Lung (tissue), 12 donors: ENCODE data around the gene SGCA. TPM values are rescaled to one million over a fixed set of nuclear protein-coding genes. Genes with fewer than 3 reads are reported as not detected.
A peak's percentile ranks its signal among the peaks of the same experiment; 100 is the strongest.

Experiments used
- ATAC-seq: fragments of 200-7000 bp; cut with Tn5 transposase; one replicate; pipeline ENCODE4 v1.9.1; 2020; ENCODE audit warnings: moderate number of reproducible peaks; ENCODE audit not compliant: insufficient read depth, low FRiP score
- DNase-seq, 3 donors: peaks; one replicate each; pipeline ENCODE4 v3.0.0-alpha.2; 2013 to 2017
- H3K27ac ChIP-seq, 2 donors: one replicate each; pipeline ENCODE4 v1.5.1; 2013; ENCODE audit warnings: mild to moderate bottlenecking in 2 of 2, moderate library complexity in 2 of 2, control low read depth in 1 of 2, inconsistent platforms in 1 of 2, low read depth in 1 of 2, low read length in 1 of 2
- H3K27me3 ChIP-seq, 3 donors: one replicate each; pipeline ENCODE4 v1.5.1; 2013; ENCODE audit warnings: low read length in 2 of 3; ENCODE audit not compliant: control insufficient read depth in 3 of 3, insufficient read depth in 3 of 3
- H3K36me3 ChIP-seq, 4 donors: one replicate each; pipeline ENCODE4 v1.5.1; 2013; ENCODE audit warnings: low read length in 4 of 4, mild to moderate bottlenecking in 1 of 4, moderate library complexity in 1 of 4; ENCODE audit not compliant: control insufficient read depth in 4 of 4, insufficient read depth in 4 of 4
- H3K4me1 ChIP-seq, 5 donors: one replicate each; pipeline ENCODE4 v1.5.1; 2013; ENCODE audit warnings: low read length in 5 of 5, mild to moderate bottlenecking in 2 of 5, moderate library complexity in 1 of 5; ENCODE audit not compliant: control insufficient read depth in 5 of 5, insufficient read depth in 5 of 5
- H3K4me3 ChIP-seq: one replicate; pipeline ENCODE4 v1.5.1; 2013; ENCODE audit warnings: mild to moderate bottlenecking, control low read depth, moderate library complexity
- H3K9ac ChIP-seq, 2 donors: one replicate each; pipeline ENCODE4 v1.5.1; 2013; ENCODE audit warnings: low read length in 2 of 2, control low read depth in 1 of 2; ENCODE audit not compliant: insufficient read depth in 1 of 2
- H3K9me3 ChIP-seq, 4 donors: one replicate each; pipeline ENCODE4 v1.5.1; 2013; ENCODE audit warnings: low read length in 3 of 4, mild to moderate bottlenecking in 1 of 4, moderate library complexity in 1 of 4; ENCODE audit not compliant: control insufficient read depth in 4 of 4, insufficient read depth in 3 of 4
- WGBS, 2 donors: extraction: QIAGEN DNeasy Blood & Tissue Kit; methylation state at CpG; one replicate each; pipeline ENCODE4 v1.1.7; 2013; 5-methylcytosine and 5-hydroxymethylcytosine counted together
- polyA plus RNA-seq, 2 donors: library from polyadenylated mRNA; stranded (reverse); fragments of 200-250 nt; gene quantifications; one replicate each; pipeline ENCODE4 v1.2.1, GENCODE V29; 2013
- total RNA-seq, 2 donors: library from RNA; depleted of rRNA in 1 of 2; stranded (reverse); fragments of >200 nt in 1 of 2; gene quantifications; one replicate each; pipeline ENCODE4 v1.2.1, GENCODE V29; 2014 to 2021
- TF ChIP-seq, protein P1 (sequence below): IDR thresholded peaks from 2 replicates; pipeline ENCODE4 v1.5.1; 2012; ENCODE audit warnings: mild to moderate bottlenecking; ENCODE audit errors: control extremely low read depth, extremely low read depth
- donor health status: control.
- donor health status: control.
- donor health status: Bipolar disorder and iron deficiency.
- donor health status: healthy.
- donor health status: DM: yes; HTN: yes; CAD: no.

The SGCA gene
- total and polyA plus RNA-seq, 4 donors, result 5.0 to 19.4 (median 14.0) TPM

DNA sequence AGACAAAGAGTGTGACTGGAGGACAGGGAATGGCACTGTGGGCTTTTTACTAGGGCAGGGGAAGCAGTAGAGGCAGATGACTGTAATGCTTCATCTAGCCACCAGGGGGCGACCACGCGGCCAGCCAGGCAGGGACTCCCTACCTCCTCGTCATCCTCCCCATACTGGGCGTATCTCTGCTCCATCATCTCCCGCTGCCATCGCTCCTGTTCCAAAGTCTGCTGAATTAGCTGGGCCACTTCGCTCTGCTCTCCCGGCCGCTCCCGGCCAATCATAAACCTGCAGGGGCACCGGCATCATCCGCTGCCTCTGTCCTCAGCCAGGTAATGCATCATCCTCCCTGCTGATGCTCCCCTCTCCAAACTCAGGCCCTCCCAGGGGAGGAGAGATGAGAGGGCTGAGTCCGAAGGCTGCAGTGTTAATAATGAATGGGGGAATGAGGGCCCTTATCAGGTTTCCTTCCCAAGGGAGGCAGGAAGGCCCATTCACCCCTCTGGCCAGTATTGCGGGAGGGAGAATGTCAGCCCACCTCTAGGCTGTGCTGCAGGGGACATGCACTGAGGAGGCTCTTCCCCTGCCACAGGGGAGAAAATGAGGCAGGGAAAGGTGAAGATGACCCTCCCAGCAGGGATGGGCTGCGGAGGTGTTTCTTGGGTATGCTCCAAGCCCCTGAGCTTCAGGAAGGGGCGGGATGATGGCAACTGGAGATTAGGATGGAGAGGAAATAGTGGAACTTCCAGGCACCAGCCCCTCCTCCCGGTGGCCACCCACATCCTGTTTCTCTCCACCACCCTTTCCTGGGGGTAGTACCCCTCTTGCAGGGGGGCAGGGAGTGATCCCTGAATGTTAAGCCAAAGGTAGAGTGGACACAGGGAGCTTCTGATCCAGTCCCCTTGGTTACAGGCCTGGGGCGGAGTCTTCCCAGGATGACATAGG lies 25.6 kb upstream of the SGCA start:
- Histone ChIP-seq H3K27ac (peak overlapping the region; percentile 30 to 72), H3K9me3 (no peaks in the 10 kb centered on the region), H3K36me3 (peaks cover 19 to 94% (median 51%) of the 10 kb centered on the region in 4 donors), H3K9ac (no peak overlapping the region), H3K4me1 (peaks cover 0 to 22% (median 0%) of the 10 kb centered on the region in 5 donors), H3K27me3 (no peaks in the 10 kb centered on the region), H3K4me3 (no peak overlapping the region)
- ATAC-seq, result peak; percentile 85
- WGBS, 2 donors, result 29 to 32% methylated on average over 19 of the region's 19 CpGs
- peak; percentile 70 to 82 (median 77) for DNase-seq
- TF ChIP-seq, protein P1, sequence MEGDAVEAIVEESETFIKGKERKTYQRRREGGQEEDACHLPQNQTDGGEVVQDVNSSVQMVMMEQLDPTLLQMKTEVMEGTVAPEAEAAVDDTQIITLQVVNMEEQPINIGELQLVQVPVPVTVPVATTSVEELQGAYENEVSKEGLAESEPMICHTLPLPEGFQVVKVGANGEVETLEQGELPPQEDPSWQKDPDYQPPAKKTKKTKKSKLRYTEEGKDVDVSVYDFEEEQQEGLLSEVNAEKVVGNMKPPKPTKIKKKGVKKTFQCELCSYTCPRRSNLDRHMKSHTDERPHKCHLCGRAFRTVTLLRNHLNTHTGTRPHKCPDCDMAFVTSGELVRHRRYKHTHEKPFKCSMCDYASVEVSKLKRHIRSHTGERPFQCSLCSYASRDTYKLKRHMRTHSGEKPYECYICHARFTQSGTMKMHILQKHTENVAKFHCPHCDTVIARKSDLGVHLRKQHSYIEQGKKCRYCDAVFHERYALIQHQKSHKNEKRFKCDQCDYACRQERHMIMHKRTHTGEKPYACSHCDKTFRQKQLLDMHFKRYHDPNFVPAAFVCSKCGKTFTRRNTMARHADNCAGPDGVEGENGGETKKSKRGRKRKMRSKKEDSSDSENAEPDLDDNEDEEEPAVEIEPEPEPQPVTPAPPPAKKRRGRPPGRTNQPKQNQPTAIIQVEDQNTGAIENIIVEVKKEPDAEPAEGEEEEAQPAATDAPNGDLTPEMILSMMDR, result peak; percentile 91

DNA sequence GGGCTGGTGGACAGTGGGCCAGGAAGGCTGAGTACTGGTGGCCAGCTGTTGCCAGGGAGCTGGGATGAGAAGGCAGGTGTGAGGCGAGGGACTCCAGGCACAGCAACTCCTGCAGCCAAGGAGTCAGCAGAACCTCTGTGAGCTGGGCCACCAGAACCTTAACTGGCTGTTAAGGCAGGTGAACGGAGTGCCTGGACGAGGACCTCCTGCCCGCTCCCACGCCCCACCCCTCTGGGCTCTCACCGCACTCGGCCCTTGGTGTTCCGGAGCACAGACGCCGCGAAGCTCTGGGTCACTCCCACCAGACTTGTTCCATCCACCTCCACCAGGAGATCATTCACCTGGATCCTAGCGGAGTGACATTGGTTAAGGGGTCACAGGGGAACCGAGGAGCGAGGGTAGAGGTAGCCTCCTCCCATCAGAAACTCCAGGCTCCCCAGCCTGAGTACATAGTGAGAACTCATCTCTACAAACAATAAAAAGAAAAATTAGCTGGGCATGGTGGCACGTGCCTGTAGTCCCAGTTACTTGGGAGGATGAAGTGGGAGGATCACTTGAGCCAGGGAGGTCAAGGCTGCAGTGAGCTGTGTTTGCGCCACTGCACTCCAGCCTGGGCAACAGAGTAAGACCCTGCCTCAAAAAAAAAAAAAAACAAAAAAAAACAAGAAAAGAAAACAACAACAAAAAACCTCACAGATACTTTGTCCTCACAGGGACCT lies 24.6 kb upstream of the SGCA start:
- H3K27me3 ChIP-seq, result no peaks in the 10 kb centered on the region
- no peak overlapping the region for H3K9ac ChIP-seq
- H3K9me3 ChIP-seq, result no peaks in the 10 kb centered on the region
- TF ChIP-seq, protein P1, result no peak
- DNase-seq, result no peak
- peaks cover 0 to 29% (median 8%) of the 10 kb centered on the region in 5 donors for H3K4me1 ChIP-seq
- H3K36me3 ChIP-seq, result peaks cover 12 to 89% (median 49%) of the 10 kb centered on the region in 4 donors
- no peak overlapping the region for H3K4me3 ChIP-seq
- 81 to 86% methylated on average over 16 of the region's 16 CpGs for WGBS, 2 donors
- ATAC-seq, result no peak
- H3K27ac ChIP-seq, result peak overlapping the region in 1 of 2 donors; percentile 72

- H3K27me3 ChIP-seq, result no peaks in the 10 kb centered on the region
- TF ChIP-seq, protein P1, result no peak
- DNase-seq (no peak), ATAC-seq (no peak)
- no peak overlapping the region for H3K9ac ChIP-seq
- no peak overlapping the region for H3K4me3 ChIP-seq
- H3K4me1 ChIP-seq, result peaks cover 0 to 34% (median 11%) of the 10 kb centered on the region in 5 donors
- H3K36me3 ChIP-seq, result peaks cover 11 to 89% (median 51%) of the 10 kb centered on the region in 4 donors
- H3K9me3 ChIP-seq, result no peaks in the 10 kb centered on the region
- WGBS, 2 donors, result 52 to 62% methylated on average over 8 of the region's 8 CpGs
- peak overlapping the region in 1 of 2 donors; percentile 48 for H3K27ac ChIP-seq
Observed at GRCh38 chr17:50141745-50142110, 24.1 kb upstream of the SGCA start.
